K562 (cell line): ENCODE measurements around the gene FIZ1. TPM values are rescaled to one million over a fixed set of nuclear protein-coding genes. Genes with fewer than 3 reads are reported as not detected.

Experiments
- ADNP ChIP-seq: fragments of 200-800 bp; sonication (Bioruptor generic); IDR thresholded peaks from 2 replicates; pipeline ENCODE4 v1.6.1; 2016; ENCODE audit warnings: missing genetic modification characterization, missing compliant biosample characterization
- CCAR2 ChIP-seq: fragments of 200-400 bp; formaldehyde crosslinking; IDR thresholded peaks from 2 replicates; pipeline ENCODE4 v1.6.1; 2017; ENCODE audit warnings: mild to moderate bottlenecking, low read depth, low read length
- CCNT2 ChIP-seq: IDR thresholded peaks from 2 replicates; pipeline ENCODE4 v1.6.1; 2011; ENCODE audit warnings: borderline replicate concordance, low read depth, mild to moderate bottlenecking, moderate library complexity, mixed read lengths, low read length; ENCODE audit not compliant: insufficient read length; ENCODE audit errors: extremely low read depth
- CEBPG ChIP-seq, 3 experiments: fragments of 200-800 bp in 1 of 3; sonication (Bioruptor generic) in 1 of 3; sonication (generic) in 1 of 3; formaldehyde crosslinking in 1 of 3; IDR thresholded peaks in 2 of 3; conservative IDR thresholded peaks in 1 of 3; 2 replicates each; pipeline versions ENCODE4 v1.6.1 to v1.8.0; 2016 to 2022; ENCODE audit warnings: missing compliant biosample characterization in 2 of 3, missing genetic modification characterization in 2 of 3, mild to moderate bottlenecking in 1 of 3, missing genetic modification reagents in 1 of 3
- E2F3 ChIP-seq: fragments of 250-450 bp; sonication (Bioruptor Pico); IDR thresholded peaks from 2 replicates; pipeline ENCODE4 v1.4.0; 2020; ENCODE audit warnings: mild to moderate bottlenecking
- KLF10 ChIP-seq: fragments of 250-450 bp; sonication (Bioruptor Pico); IDR thresholded peaks from 2 replicates; pipeline ENCODE4 v1.6.1; 2021; ENCODE audit warnings: matching md5 sums
- MTA2 ChIP-seq: fragments of 450-650 bp; IDR thresholded peaks from 2 replicates; pipeline ENCODE4 v1.6.1; 2016; ENCODE audit warnings: low read depth
- NCOA1 ChIP-seq: fragments of 450-650 bp; IDR thresholded peaks from 2 replicates; pipeline ENCODE4 v1.6.1; 2016; ENCODE audit warnings: low read depth
- PHB2 ChIP-seq: fragments of 450-650 bp; IDR thresholded peaks from 2 replicates; pipeline ENCODE4 v1.6.1; 2017; ENCODE audit warnings: low read depth
- RBM17 ChIP-seq: fragments of 200-400 bp; formaldehyde crosslinking; IDR thresholded peaks from 2 replicates; pipeline ENCODE4 v1.6.1; 2017; ENCODE audit warnings: low read depth, mild to moderate bottlenecking, low read length, borderline replicate concordance
- SMAD2 ChIP-seq: fragments of 150-350 bp; IDR thresholded peaks from 2 replicates; pipeline ENCODE4 v1.6.1; 2014; ENCODE audit warnings: low read depth, mild to moderate bottlenecking, low read length
- SMAD3 ChIP-seq: fragments of 450-650 bp; formaldehyde crosslinking; conservative IDR thresholded peaks from 2 replicates; pipeline ENCODE4 v1.4.0; 2020; ENCODE audit warnings: mild to moderate bottlenecking
- SMAD4 ChIP-seq: fragments of 250-450 bp; sonication (Bioruptor Pico); conservative IDR thresholded peaks from 2 replicates; pipeline ENCODE4 v1.8.0; 2021; ENCODE audit warnings: inconsistent platforms, mild to moderate bottlenecking, moderate library complexity
- ZKSCAN1 ChIP-seq: fragments of 150-350 bp; IDR thresholded peaks from 2 replicates; pipeline ENCODE4 v1.6.1; 2016; ENCODE audit warnings: low read depth, low read length
- ZNF197 ChIP-seq: fragments of 200-800 bp; sonication (Bioruptor generic); IDR thresholded peaks from 2 replicates; pipeline ENCODE4 v1.6.1; 2016; ENCODE audit warnings: low read depth, missing genetic modification characterization, missing compliant biosample characterization
- ZNF217 ChIP-seq: sonication (generic); formaldehyde crosslinking; IDR thresholded peaks from 2 replicates; pipeline ENCODE4 v1.8.0; 2022; ENCODE audit warnings: mild to moderate bottlenecking, missing genetic modification reagents
- polyA plus RNA-seq, 8 experiments: library from polyadenylated mRNA; depleted of rRNA in 4 of 8; stranded (reverse) in 5 of 8; unstranded in 3 of 8; fragments of >200 nt; fragmentation: Nextera tagmentation in 2 of 8; fragmentation: Illumina TruSeq in 1 of 8; extraction: Ambion mirVana in 2 of 8; extraction: Trizol in 1 of 8; gene quantifications; 2 replicates each; pipeline versions ENCODE4 v1.2.1 to v1.2.3, GENCODE V29; 2011 to 2014; ENCODE audit warnings: inconsistent platforms in 1 of 8, missing spikeins in 1 of 8
- total RNA-seq, 7 experiments: library from RNA; depleted of rRNA in 6 of 7; stranded (reverse); fragments of >200 nt in 6 of 7; fragmentation: Illumina TruSeq in 2 of 7; extraction: Trizol in 2 of 7; gene quantifications; 2 replicates each; pipeline versions ENCODE4 v1.2.1 to v1.2.3, GENCODE V29; 2011 to 2021; ENCODE audit warnings: low replicate concordance in 1 of 7
- TF ChIP-seq, protein P1 (sequence below): fragments of 450-650 bp; IDR thresholded peaks from 2 replicates; pipeline ENCODE4 v1.6.1; 2017; ENCODE audit warnings: mild to moderate bottlenecking, moderate library complexity
- TF ChIP-seq, protein P2 (sequence below): fragments of 450-650 bp; IDR thresholded peaks from 2 replicates; pipeline ENCODE4 v1.6.1; 2018; ENCODE audit warnings: mild to moderate bottlenecking, low read depth; ENCODE audit not compliant: partially characterized antibody
- TF ChIP-seq, protein P3 (sequence below): sonication (generic); formaldehyde crosslinking; IDR thresholded peaks from 2 replicates; pipeline ENCODE4 v1.8.0; 2022; ENCODE audit warnings: mild to moderate bottlenecking, missing genetic modification reagents
- TF ChIP-seq, protein P4 (sequence below): sonication (generic); formaldehyde crosslinking; IDR thresholded peaks from 2 replicates; pipeline ENCODE4 v1.8.1; 2022; ENCODE audit warnings: missing genetic modification reagents

FIZ1 gene
- total and polyA plus RNA-seq, 9 of the 15 experiments (the other 6 are each of a cell fraction or from before 2014, with no cell fraction given): 0.79 to 17.5 (median 5.5) TPM

DNA sequence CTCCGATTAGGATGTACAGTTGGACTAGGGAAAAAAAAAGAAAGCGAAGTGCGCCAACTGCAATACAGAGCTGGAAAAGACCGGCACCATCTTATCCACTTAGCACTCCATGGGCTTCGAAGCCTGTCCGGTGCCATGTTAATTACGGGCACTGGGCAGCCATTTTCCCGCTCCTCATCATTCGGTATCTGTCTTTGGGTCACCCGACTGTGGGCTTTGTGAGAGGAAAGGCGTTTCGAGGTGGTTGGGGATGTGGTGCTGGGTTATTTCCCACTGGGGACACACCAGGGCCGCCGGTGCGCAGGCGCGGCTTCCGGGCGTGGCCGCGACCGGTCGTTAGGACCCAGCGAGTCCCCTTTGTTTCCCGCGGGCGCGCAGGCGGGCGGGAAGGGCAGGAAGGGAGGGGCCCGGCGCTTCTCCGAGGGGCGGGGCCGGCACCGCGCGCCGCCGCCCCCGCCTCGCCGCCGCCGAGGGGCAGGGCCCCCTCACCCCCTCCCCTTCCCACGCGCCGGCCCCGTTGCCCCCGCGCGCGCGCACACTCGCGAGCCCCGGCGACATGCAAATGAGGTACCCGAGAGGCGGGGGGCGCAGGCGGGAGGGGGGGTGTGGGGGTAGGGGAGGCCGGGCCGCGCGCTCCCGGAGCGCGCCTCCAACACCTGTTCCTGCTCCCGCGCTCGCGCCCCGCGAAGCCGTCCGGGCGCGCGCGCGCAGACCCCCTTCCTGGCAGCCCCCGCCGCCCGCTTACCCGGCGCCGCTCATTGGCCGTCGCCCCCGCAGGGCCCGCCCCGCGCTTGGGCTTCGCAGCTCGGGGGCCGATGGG lies 735 bp upstream of the FIZ1 start, which contains the start of gene ZNF524 (continued):
- TF ChIP-seq CEBPG (CRISPR knock-in tag; IDR thresholded peaks at IDR 0.05) (no peak), CEBPG (tag; conservative IDR thresholded peaks at IDR 0.05 in 1 of 2, IDR thresholded peaks at IDR 0.05 in 1 of 2) (0 out of 4 replicates have a peak, but pooled peaks of 1 of the 2 experiments have one; percentile 6), ZNF197 (CRISPR knock-in tag) (peak; percentile 97), ADNP (tag) (no peak), PHB2 (no peak), CCAR2 (no peak), E2F3 (CRISPR knock-in tag) (peak; percentile 97), NCOA1 (no peak), ZNF217 (CRISPR knock-in tag) (no peak), KLF10 (no peak), RBM17 (no peak), SMAD4 (CRISPR knock-in tag) (peak; percentile 73; the same call in 1 of the 2 replicates), ZKSCAN1 (no peak), CCNT2 (peak; percentile 84), SMAD3 (CRISPR knock-in tag) (no peak), MTA2 (no peak), SMAD2 (no peak)
- TF ChIP-seq, protein P1, sequence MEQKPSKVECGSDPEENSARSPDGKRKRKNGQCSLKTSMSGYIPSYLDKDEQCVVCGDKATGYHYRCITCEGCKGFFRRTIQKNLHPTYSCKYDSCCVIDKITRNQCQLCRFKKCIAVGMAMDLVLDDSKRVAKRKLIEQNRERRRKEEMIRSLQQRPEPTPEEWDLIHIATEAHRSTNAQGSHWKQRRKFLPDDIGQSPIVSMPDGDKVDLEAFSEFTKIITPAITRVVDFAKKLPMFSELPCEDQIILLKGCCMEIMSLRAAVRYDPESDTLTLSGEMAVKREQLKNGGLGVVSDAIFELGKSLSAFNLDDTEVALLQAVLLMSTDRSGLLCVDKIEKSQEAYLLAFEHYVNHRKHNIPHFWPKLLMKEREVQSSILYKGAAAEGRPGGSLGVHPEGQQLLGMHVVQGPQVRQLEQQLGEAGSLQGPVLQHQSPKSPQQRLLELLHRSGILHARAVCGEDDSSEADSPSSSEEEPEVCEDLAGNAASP: no peak
- TF ChIP-seq, protein P2, sequence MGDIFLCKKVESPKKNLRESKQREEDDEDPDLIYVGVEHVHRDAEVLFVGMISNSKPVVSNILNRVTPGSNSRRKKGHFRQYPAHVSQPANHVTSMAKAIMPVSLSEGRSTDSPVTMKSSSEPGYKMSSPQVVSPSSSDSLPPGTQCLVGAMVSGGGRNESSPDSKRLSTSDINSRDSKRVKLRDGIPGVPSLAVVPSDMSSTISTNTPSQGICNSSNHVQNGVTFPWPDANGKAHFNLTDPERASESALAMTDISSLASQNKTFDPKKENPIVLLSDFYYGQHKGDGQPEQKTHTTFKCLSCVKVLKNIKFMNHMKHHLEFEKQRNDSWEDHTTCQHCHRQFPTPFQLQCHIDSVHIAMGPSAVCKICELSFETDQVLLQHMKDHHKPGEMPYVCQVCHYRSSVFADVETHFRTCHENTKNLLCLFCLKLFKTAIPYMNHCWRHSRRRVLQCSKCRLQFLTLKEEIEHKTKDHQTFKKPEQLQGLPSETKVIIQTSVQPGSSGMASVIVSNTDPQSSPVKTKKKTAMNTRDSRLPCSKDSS: no peak
- TF ChIP-seq, protein P3, sequence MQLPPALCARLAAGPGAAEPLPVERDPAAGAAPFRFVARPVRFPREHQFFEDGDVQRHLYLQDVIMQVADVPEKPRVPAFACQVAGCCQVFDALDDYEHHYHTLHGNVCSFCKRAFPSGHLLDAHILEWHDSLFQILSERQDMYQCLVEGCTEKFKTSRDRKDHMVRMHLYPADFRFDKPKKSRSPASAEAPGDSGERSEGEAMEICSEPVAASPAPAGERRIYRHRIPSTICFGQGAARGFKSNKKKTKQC (CRISPR knock-in tag): no peak
- TF ChIP-seq, protein P4, sequence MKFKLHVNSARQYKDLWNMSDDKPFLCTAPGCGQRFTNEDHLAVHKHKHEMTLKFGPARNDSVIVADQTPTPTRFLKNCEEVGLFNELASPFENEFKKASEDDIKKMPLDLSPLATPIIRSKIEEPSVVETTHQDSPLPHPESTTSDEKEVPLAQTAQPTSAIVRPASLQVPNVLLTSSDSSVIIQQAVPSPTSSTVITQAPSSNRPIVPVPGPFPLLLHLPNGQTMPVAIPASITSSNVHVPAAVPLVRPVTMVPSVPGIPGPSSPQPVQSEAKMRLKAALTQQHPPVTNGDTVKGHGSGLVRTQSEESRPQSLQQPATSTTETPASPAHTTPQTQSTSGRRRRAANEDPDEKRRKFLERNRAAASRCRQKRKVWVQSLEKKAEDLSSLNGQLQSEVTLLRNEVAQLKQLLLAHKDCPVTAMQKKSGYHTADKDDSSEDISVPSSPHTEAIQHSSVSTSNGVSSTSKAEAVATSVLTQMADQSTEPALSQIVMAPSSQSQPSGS: no peak
